LNCaP clone FGC (cell line): Measurements from ENCODE around the gene CDK5R1.

Source experiments
- DNase-seq: peaks from one replicate; pipeline ENCODE4 v3.0.0-alpha.2; 2011; ENCODE audit warnings: low read depth
- H3K4me3 ChIP-seq: 2 replicates; pipeline ENCODE4 v1.5.1; 2011; ENCODE audit warnings: mild to moderate bottlenecking, low read depth, low read length, control low read depth
- TF ChIP-seq, protein P1 (sequence below): IDR thresholded peaks from 2 replicates; pipeline ENCODE4 v1.5.1; 2012; ENCODE audit warnings: mild to moderate bottlenecking; ENCODE audit not compliant: control insufficient read depth, insufficient read depth; ENCODE audit errors: extremely low read depth

Gene CDK5R1

DNA sequence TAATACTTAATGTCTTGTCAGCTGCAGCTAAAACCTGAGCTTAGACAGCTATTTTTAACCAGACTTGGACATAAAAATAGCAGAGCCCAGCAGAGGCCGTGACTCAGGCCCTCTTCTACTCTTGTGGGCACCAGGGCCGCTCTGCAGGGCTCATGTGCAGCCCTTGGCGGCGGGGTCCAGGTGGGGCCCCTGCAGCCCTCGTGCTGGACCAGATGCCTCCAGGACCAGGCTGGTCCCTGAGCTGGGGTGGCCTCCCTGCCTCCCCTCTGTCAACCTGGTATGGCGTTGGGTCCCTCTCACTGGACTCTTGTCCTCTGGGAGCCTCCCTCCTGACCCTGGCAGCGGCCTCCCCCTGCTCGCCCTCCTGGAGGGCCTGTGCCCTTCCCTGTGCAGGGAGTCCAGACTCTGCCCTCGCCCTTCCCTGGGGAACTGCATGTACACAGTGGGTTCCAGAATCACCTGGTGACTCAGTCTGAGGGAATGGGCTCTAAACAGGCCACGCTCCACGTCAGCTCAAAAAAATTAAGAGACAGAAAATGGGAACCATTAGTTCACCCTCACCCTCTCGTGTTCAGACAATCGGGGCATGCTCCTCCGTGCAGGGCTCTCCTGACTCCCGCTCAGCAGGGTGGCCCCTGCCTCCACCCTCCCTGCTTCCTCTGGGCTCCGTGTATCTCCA is 9.7 kb downstream of the CDK5R1 start:
- no peak for DNase-seq
- H3K4me3 ChIP-seq, result no peak overlapping the region
- TF ChIP-seq, protein P1, sequence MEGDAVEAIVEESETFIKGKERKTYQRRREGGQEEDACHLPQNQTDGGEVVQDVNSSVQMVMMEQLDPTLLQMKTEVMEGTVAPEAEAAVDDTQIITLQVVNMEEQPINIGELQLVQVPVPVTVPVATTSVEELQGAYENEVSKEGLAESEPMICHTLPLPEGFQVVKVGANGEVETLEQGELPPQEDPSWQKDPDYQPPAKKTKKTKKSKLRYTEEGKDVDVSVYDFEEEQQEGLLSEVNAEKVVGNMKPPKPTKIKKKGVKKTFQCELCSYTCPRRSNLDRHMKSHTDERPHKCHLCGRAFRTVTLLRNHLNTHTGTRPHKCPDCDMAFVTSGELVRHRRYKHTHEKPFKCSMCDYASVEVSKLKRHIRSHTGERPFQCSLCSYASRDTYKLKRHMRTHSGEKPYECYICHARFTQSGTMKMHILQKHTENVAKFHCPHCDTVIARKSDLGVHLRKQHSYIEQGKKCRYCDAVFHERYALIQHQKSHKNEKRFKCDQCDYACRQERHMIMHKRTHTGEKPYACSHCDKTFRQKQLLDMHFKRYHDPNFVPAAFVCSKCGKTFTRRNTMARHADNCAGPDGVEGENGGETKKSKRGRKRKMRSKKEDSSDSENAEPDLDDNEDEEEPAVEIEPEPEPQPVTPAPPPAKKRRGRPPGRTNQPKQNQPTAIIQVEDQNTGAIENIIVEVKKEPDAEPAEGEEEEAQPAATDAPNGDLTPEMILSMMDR, result no peak

DNA sequence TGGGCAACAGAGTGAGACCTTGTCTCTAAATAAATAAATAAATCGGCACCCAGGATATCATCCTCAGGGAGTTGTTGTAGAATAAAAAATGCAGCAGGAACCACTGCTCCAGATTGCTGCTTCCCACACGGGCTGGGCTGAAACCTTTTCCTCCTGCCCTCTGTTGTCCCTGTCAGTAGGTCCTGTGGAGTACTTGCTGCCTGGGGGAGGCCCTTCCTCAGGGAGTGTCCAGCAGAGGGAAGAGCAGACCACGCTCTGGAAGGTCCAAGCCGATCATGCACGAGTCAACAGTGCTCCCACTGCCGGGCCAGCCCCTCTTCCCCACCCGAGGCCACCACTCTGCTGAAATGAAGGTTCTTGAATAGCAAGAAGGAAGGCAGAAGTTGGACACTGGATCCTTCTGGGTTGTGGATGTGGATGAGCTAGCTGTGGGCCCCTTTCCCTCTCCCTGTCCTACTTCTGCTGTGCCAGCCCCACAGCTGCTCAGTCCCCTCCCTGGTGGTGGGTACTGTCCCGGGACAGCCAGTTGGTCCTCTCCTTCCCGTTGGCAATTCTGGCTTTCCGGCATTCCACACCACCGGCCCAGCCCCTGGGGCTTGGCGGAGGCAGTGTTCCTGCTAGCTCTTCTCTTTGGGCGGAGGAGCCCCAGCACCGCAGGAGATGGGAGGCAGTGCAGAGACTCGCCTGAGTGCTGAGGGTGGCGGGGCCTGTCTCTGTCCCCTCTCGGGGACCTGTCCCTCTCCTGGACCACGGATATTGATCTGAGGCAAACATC is 10.8 kb downstream of the CDK5R1 start:
- H3K4me3 ChIP-seq, result no peak overlapping the region
- DNase-seq, result no peak

DNA sequence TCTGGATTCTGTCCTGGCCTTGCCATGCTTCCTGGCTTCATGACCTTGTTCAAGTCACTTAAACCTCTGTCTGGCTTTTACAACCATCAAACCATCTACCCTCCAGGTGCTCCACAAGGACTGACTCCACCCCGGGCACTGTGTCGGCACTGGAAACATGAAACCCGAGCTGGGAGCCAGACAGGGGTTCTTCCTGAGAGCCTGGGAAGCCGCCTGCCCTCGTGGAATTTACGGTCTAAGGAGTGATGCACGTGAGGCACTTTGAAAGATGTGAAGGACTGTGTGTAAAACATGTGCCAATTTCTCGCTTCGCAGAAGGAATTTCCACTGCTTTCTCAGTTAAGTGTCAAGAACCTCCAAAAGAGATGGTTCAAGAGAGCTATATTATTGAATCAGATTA is 11.6 kb downstream of the CDK5R1 start:
- DNase-seq, result no peak
- TF ChIP-seq, protein P1, result no peak
- no peak overlapping the region for H3K4me3 ChIP-seq

More for the DNA sequence above, 10.8 kb downstream of the CDK5R1 start:
- TF ChIP-seq, protein P1, result no peak

DNA sequence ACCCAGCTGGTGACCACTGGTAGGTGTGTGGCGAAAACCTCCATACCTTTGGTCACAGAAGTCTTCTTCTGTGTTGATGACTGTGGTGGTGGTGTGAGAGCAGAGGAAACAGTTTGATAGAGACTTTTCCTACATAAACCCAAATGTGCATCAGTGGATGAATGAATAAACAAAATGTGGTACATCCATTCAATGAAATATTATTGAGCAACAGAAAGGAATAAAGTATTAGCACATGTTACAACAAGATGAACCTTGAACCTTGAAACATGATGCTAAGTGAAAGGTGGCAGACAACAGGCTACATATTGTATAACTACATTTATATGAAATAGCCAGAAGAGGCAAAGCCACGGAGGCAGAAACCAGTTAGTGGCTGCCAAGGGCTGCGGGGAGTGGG is 15.2 kb downstream of the CDK5R1 start:
- TF ChIP-seq, protein P1, result no peak

DNA sequence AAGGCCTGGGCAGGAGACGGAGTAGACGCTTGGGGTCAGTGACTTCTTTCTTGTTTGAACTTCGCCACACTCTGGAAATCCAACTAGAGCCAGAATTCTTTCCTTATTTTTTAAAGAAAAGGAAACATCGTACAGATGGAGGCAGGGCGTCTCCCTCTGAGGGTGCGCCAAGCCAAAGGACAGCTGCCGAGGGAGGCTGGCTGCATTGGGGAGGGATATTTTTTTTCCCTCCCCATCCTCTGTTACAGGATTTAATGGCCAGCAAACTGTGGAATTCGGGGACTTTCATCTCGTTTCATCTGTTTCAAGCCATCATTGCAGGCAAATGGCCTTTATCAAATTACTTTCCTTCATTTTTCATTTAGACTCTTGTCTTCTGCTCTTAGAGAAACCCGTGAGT is 15.9 kb downstream of the CDK5R1 start:
- no peak for DNase-seq
- H3K4me3 ChIP-seq, result no peak overlapping the region
- TF ChIP-seq, protein P1, result no peak

More for the DNA sequence above, 15.2 kb downstream of the CDK5R1 start:
- DNase-seq, result no peak
- no peak overlapping the region for H3K4me3 ChIP-seq

DNA sequence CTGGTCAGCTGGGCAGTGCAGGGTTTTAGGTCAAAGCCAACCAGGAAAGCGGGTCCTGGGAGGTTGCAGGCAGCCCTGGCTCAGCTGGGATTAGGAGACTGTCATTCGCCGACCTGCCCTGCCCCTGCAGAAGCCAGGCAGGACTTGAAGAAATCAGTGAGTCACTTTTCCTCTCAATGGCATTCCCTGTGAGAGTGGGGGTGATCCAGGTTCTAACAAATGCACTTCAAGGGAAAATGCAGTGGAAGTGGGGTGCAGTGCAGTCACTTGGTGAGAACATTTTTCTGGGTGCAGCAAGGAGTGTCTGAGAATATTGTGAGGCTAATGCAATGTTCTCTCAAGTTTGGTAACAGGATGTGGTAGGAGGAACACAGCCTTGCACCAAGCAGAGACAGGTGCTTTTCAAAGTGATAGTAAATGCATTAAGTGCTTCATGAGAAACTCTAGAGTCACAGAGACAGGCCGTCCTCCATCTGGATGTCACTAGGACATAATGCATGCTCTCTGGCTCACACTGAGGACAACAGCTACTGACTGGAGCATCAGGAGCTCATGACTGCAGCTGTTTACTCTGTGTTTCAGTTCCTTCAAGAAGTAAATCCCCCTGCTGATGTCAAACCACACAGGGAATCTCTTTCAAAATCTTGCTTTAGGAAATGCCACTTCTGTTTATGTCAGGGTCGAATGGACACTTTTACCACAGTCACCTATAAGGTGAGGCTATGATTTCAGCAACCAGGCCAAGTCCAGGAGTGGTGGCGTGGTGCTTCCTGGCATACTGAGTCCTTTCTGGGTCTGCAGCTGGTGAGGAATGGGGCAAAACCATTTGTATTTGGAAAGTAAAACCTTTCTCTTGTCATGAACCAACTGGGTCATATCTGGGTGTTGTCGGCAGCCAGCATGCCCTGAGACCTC is 16.7 kb downstream of the CDK5R1 start:
- TF ChIP-seq, protein P1, result no peak
- H3K4me3 ChIP-seq, result no peak overlapping the region
- no peak for DNase-seq
